ENCODE data around the gene PSMA6.
"Not testable (repeated sequence)": the region's sequence is repeated elsewhere in the genome, so short reads cannot be mapped to it uniquely, and the experiment has no call there.

The PSMA6 gene

DNA sequence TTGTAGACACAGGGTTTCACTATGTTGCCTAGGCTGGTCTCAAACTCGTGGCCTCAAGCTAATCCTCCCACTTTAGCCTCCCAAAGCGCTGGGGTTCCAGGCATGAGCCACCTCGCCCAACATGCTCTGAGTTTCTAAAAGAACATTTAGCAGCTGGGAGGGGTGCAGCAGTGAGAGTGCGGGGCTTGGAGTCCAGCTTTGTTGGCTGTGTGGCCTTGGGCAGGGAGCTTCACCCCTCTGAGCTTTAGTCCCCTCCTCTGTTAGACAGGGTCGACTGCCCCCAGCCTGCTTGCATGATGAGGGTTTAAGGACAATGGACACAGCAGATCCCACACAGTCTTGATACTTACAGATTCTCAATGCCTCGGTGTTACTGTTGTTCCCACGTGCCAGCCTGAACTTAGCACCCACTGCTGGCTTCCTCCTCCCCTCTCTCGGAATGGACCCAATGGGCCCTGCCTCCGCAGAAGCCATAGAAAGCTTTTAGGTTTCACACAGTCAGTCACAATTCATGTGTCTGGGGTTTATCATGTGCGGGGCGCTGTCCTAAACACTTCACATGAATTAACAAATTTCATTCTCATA, 54.6 kb downstream of the PSMA6 start:
- DNase-seq: no peak

DNA sequence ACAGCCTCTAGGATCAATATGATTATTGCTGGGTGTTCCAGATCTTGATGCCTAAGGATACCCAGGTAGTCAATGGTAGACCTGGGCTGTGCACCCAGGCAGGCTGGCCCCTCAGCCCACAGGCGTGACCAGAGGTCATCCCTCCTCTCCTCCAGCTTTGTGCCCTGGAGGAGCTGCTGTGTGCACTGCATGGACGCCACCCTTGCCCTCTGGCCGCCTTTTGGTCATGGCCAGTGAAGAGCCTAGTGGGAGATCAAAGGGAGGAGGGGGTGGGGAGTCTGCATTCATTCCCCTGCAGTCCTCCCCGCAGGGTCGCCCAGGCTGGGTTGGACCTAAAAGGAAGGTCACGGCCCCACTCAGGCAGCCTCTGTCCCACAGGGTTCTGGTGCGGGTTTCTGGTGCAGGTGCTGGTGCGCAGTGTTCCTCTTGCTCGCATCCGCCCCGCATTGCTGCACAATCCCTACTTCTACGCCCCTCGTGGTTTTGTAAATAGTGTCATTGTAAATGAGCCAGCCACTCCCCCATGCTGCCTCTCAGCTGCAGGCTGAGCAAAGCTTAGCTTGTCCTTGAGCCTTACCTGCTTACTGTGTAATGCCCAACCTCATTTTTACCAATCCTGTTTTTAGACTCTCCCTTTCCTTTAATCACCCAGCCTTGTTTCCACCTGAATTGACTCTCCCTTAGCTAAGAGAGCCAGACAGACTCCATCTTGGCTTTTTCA, 55.3 kb downstream of the PSMA6 start:
- DNase-seq: no peak

DNA sequence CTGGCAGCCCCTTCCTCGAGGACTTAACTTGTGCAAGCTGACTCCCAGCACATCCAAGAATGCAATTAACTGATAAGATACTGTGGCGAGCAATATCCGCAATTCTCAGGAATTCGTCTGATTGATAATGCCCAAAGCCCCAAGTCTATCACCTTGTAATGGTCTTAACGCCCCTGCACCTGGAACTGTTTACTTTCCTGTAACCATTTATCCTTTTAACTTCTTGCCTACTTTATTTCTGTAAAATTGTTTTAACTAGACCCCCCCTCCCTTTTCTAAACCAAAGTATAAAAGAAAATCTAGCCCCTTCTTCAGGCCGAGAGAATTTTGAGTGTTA, 55.8 kb downstream of the PSMA6 start:
- not testable (repeated sequence) for DNase-seq

DNA sequence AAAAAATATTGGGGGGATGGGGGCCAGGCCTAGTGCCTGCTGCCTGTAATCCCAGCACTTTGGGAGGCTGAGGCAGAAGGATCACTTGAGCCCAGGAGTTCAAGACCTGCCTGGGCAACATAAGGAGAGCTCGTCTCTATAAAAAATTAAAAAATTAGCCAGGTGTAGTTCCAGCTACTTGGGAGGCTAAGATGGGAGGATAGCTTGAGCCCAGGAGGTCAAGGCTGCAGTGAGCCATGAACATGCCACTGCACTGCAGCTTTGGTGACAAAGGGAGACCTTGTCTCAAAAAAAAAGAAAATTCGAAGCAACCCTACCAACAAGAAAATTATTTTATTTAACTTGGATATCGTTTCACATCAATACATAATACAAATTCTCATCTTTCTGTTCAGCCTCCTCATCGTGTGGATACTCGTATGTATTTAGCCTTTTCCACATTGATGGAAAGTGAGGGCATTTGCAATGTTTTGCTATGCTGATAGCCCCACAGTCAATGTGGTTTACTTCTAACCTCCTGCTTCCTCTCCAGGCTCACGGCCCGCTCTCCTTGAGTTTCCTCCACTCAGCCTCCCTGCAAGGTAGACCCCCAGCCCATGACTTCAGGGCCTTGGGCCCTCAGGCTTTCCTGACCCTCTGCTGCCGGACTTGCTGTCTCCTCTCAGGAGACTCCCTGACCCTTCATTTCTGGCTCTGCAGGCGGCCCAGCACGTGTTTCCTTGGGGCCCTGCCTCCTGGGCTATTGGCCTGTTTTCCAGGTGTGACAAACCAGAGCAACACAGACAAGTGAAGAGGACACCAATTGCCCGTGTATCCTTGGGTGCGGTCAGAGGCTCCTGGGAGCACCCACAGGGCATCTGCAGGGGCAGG, 57.5 kb downstream of the PSMA6 start:
- no peak for DNase-seq

DNA sequence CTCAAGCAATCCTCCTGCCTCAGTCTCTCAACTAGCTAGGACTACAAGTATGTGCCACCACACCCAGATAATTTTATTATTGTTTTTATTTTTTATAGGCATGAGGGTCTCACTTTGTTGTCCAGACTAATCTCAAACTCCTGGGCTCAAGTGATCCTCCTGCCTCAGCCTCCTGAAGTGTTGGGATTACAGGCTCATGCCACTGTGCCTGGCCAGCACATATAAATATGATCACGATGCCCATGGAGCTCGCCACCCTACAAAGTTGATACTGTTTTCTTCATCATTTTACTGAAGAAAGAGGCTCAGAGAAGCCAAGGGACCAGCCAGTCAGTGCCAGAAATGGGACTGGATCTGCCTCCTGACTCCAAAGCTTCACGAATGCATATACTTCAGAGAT, 59.3 kb downstream of the PSMA6 start:
- DNase-seq: no peak

DNA sequence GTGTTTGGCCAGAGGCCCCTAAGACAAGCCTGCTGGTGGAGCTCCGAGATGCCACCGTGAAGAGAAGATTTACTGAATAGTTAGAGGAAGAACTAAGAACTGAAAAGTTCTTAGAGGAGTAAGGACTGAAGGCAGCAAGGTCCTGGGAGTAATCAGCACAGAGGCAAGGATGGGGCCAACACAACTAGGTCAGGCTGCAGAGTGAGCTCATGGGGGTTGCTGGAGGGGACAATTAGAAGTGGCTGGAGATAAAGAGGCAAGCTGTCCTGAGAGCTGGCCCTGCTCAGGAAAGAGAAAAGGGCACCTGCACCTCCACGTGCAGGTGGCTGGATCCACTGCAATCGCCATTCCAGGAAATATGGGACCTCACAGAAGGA, 59.7 kb downstream of the PSMA6 start:
- no peak for DNase-seq

DNA sequence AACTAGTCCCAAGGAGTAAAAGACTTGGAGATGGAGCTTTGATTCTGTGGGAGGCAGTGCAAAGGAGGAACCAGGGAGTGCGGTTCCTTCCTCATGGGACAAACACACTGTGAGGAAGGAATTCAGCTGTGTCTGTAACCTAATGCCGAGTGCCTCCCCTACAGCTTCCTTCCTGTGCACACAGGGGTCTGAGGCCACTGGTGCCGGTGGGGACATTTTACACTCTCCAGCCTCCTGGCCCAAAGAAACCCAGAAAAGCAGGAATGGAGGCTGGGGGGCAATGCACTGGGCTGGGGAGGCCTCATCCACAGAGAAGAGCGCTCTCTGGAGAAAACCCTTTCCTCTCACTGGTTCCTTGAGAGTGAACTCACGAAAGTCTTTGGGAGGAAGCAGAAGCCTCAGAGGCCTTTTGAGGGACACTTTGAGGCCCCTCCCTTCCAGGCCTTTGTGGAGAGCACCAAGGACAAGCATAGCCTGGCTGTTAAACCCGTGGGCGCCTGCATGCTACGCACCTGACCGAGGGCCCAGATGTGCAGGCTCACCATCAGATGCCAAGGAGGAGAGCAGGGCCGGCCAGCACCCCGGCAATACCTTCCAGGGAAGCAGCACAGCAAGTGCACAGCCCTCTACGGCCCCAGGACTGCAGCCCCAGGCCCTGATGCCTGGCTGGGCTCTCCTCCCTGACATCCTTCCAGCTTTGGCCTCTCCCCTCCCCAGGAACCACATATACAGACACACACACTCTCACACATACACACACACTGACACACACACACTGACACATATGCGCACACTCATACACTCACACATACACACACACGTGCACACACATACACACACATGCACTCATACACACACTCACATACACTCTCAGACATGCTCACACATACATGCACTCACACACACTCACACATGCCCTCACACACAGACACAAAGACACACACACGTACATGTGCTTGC, 60.4 kb downstream of the PSMA6 start:
- no peak for DNase-seq

DNA sequence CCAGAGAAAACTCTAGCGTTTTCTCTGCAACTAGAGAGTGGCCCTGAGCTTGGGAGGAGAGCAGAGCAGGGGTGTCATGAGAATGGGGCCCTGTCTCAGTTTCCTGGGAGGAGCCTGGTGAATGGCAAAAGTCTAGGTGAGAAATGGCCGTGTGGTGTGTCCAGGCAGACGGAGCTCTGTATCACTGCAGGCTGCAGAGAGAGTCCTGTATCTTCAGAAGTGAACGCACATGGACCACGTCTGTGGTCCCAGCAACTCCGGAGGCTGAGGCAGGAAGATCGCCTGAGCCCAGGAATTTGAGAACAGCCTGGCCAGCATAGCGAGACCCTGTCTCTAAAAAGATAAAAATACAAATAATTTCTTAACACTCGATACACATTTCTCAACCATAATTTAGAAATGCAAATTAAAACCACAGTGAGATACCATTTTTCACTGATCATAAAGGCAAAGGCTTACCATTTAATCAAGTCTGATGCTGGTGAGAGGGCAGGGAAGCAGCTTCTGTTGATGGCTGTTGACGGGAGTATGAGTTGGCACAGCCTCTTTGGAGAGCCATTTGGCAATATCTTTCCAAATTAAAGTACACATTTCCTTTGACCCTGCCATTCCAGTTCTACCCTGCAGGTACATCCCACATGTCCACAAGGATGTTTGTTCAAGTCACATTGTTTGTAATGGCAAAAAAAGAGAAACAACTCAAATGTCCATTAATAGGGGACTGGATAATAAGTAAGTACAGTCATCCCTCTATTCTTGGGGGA, 61.4 kb downstream of the PSMA6 start:
- DNase-seq: no peak

DNA sequence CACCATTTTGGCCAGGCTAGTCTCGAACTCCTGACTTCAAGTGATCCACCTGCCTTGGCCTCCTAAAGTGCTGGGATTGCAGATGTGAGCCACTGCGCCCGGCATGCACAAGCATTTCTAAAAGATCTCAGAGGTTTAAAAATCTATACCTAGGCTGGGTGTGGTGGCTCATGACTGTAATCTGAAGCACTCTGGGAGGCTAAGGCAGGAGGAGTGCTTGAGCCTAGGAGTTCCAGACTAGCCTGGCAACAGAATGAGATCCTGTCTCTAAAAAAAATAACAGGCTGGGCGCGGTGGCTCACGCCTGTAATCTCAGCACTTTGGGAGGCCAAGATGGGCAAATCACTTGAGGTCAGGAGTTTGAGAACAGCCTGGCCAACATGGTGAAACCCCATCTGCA, 63.1 kb downstream of the PSMA6 start:
- DNase-seq: not testable (repeated sequence)

DNA sequence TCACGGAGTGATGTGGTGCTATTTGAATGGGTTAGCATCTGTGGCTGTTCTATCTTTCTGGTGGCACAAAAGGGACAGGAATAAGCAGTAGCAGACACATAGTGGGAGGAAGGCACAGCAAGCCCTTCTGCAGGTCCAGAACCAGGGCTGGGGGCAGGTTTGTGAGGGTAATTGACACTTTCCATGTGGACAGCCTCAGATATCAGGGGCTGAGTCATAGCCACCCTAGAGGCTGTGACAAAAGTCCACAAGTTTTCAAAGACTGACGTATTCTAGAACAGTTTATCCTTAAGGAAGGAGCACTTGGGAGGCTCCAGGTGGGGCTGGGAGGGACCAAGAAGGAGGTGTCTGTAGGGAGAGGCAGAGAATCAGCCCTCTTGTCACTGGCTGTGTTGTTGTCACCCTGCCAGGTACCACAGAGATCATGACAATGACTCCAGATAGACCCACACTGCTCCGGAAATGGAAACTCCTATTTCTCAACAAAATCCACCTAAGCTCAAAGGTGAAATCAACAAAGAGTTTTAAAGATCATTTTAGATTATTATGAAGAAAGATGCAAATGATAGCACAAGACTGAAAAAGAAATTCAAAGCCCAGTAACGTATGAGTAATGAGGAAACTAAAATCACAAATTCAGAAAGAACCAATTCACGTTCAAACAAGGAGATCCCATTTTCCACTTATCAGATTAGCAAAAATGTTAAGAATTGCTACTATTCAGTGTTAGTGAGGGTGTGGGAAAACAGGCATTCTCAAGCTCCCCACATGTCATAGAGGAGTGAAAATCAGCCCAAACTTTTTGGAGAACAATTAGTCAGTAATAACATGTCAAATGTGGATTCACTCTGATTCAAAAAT, 64.0 kb downstream of the PSMA6 start:
- no peak for DNase-seq

DNA sequence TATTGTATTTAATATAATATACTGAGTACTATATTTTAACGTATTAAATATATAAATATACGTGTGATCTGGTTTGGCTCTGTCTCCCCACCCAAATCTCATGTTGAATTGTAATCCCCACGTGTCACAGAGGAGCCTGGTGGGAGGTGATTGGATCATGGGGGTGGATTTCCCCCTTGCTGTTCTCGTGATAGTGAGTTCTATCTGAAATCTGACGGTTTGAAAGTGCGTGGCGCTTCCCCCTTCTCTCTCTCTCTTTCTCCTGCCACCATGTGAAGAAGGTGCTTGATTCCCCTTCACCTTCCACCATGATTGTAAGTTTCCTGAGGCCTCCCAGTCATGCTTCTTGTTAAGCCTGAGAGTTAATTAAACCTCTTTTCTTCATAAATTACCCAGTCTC, 67.5 kb downstream of the PSMA6 start:
- not testable (repeated sequence) for DNase-seq

DNA sequence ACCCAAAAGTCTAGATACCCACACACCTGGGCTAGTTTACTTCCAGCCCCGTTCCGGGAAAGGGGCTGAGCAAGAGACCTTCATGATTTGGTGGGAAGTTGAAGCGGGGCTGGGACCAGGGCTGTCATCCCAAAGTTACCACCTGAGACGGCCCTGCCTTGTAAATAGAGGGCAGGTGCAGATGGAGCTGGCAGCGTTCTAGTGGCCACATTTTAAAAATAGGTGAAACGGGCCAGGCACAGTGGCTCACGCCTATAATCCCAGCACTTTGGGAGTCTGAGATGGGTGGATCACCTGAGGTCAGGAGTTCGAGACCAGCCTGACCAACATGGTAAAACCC, 68.9 kb downstream of the PSMA6 start:
- no peak for DNase-seq

DNA sequence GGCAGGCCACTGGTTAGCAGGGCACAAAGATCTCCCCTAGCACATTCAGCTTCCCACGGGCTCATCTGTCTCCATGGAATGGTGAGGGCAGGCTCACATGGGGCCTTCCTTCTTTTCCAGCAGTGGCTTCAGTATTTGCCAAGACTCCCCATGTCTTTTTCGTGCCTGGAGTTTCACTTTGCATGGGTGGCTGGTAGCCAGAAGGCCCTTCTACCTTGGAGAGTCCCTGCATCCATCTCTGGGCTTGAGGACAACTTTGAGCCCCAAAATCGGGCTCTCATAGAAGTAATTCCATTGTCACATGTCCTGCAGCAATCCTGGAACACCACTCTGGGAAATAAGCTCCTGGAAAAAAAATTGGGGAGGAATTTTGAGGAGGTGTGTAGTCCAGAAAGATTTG, 70.3 kb downstream of the PSMA6 start:
- DNase-seq: no peak

DNA sequence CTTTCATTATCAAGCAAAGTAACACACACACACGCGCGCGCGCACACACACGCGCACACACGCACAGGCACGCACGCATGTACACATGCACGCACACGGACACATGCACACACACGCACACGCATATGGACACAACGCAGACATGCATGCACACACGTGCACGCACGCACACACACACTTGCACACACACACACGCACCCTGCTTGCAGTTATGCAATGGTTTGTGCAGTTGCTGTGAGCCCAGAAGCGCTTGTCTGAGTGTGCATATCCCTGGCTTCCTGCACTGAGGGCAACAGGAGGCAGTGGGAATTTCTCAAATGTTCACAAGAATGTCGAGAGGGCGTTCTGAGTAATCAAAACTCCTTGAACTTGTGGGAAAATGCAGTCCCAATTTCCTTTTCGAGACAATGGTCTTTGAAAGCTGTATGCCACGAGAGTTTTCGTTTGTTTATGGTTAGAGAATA, 70.8 kb downstream of the PSMA6 start:
- DNase-seq: no peak

DNA sequence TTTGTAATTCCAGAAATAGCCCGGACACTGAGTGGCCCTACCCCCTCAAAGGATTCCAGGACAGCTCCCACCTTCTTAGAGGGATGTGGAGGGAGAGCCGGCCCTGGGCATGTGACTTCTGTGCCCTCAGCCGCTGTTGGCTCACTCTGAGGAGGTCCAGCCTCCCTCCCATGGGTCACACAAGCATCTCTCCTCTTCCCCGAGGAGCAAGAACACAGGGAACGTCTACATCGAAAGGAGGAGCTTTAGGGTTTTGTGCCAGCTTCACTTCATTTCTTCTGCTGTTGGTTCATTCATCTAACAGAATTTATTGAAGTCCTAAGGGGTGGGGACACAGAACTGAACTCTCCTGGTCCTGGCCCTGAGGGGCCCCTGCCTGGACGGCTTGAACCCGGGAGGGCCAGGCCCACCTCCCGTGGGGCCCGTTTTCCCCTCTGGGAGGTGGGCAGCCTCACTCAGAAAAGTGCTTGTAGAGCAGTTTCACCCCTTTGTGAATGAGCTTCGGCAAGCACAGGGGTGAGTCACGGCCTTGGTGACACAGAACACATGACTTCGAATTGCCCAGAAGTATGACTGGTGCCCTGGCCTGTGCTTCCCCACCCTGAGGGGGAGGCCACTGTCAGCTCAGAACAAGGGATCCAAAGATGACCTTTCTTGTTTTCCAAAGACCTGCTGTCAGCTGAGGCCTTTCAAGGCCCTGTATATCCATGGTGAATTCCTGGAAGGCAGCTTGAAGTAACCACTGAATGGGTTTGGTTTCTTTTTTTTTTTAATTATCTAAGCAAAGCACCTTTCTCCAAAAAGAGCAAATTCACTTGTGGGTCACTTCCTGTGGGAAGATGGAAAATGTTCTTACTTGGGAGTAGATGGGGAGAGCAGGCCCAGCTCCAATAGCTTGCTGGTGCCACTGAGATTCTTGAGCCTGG, 73.2 kb downstream of the PSMA6 start:
- peak; percentile 41 to 87 for DNase-seq

DNA sequence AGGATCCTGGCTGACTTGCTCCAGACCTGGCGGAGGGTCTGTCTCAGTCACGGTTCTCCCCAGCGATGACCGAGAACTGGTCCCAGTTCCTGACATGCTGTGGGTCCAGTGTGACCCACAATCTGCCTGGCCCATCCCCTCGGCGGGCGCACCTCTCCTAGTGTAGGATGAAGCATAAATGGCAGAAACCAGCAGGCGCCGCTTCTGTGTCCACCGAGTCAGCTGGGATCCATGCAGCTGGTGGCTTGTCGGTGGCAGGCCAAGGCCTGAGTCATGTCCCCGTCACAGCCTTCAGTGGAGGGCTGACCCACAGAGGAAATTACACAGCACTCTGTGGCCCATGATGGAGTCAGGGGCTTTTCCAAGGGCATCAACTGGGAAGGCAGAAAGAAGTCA, 73.9 kb downstream of the PSMA6 start:
- peak in 1 of 2 donors; percentile 81 for DNase-seq

DNA sequence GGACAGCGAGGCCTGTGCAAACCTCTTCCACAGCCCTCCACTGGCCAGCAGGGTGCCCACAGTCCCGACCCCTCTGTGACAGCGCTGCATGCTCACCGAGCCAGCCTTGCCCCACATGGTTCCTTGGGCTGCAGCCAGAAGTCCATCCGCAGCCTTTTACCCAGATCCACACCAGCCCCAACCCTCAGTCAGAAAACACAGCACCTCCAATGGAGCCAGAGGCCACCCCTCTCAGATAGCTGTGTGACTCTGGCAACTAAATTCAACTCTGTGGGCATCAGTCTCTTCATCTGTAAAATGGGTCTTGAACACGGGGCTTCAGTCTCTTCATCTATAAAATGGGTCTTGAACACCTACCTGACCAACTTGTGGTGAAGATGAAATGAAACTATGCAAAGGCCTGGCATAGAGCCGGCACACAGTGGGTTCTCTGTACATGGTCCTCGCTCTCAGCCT, 74.4 kb downstream of the PSMA6 start:
- DNase-seq: no peak

DNA sequence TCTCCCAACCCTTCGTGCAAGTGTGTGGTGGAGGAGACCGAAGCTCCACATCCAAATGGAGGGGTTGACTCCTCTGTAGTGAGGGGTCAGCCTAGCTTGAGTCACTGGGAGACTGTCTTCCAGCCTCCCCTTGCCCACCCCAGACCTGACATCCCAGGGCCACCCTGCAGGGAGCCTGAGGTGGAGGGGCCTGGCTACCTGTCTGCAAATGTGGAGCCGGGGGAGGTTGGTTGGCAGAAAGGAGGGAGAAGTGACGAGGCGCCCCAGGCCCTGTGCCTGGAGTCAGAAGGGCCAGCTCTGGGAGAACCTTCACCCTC, 74.8 kb downstream of the PSMA6 start:
- DNase-seq: no peak
